ENCODE data around the gene FBLN1. TPM values are rescaled to one million over a fixed set of nuclear protein-coding genes. Genes with fewer than 3 reads are reported as not detected.

Gene FBLN1
- total and polyA plus RNA-seq, 5 donors from 2014 or later, result 0.49 TPM; not detected in 4

- H3K36me3 ChIP-seq (ENCODE audit: control insufficient read depth, insufficient read depth, low read length), result no peaks in the 10 kb centered on the region
- no peak for DNase-seq
- no peaks in the 10 kb centered on the region for H3K4me1 Mint-ChIP-seq
- no peak for ATAC-seq (ENCODE audit: low read depth in 2 of 2)
- H3K9me3 ChIP-seq (ENCODE audit: control insufficient read depth in 2 of 2, low read length in 2 of 2), result no peaks in the 10 kb centered on the region
- no peak overlapping the region for H3K27ac ChIP-seq (ENCODE audit: insufficient read depth, low read length, poor library complexity, severe bottlenecking)
- no peaks in the 10 kb centered on the region for H3K4me1 ChIP-seq (ENCODE audit: control insufficient read depth, insufficient read depth, low read length, poor library complexity, severe bottlenecking)
- H3K4me3 ChIP-seq (ENCODE audit: low read depth, low read length), result no peak overlapping the region
- no peak overlapping the region for H3K4me3 Mint-ChIP-seq
- H3K36me3 Mint-ChIP-seq, result no peaks in the 10 kb centered on the region
- H3K27ac Mint-ChIP-seq, result no peak overlapping the region
- H3K9me3 Mint-ChIP-seq, result peaks cover 0 to 2% (median 0%) of the 10 kb centered on the region in 7 donors
- no peaks in the 10 kb centered on the region for H3K27me3 ChIP-seq (ENCODE audit: control insufficient read depth, insufficient read depth, low read length)
- H3K27me3 Mint-ChIP-seq, result peaks cover 4% of the 10 kb centered on the region
These were observed 14.4 kb downstream of the FBLN1 start for GRCh38 chr22:45516923-45517675.

GRCh38 chr22:45518136-45518535, 15.5 kb downstream of the FBLN1 start:
- Mint-ChIP-seq H3K36me3 (no peaks in the 10 kb centered on the region), H3K4me1 (no peaks in the 10 kb centered on the region), H3K27me3 (peaks cover 4% of the 10 kb centered on the region), H3K9me3 (peaks cover 0 to 2% (median 0%) of the 10 kb centered on the region in 7 donors), H3K27ac (no peak overlapping the region), H3K4me3 (no peak overlapping the region)
- H3K36me3 ChIP-seq (ENCODE audit: control insufficient read depth, insufficient read depth, low read length), result no peaks in the 10 kb centered on the region
- no peaks in the 10 kb centered on the region for H3K27me3 ChIP-seq (ENCODE audit: control insufficient read depth, insufficient read depth, low read length)
- no peak overlapping the region for H3K27ac ChIP-seq (ENCODE audit: insufficient read depth, low read length, poor library complexity, severe bottlenecking)
- no peaks in the 10 kb centered on the region for H3K4me1 ChIP-seq (ENCODE audit: control insufficient read depth, insufficient read depth, low read length, poor library complexity, severe bottlenecking)
- H3K9me3 ChIP-seq (ENCODE audit: control insufficient read depth in 2 of 2, low read length in 2 of 2), result no peaks in the 10 kb centered on the region
- H3K4me3 ChIP-seq (ENCODE audit: low read depth, low read length), result no peak overlapping the region
- ATAC-seq (ENCODE audit: low read depth in 2 of 2) (no peak), DNase-seq (no peak)

GRCh38 chr22:45518580-45518991, 15.9 kb downstream of the FBLN1 start:
- no peaks in the 10 kb centered on the region for H3K4me1 Mint-ChIP-seq
- no peak overlapping the region for H3K27ac Mint-ChIP-seq
- peaks cover 4% of the 10 kb centered on the region for H3K27me3 Mint-ChIP-seq

DNA sequence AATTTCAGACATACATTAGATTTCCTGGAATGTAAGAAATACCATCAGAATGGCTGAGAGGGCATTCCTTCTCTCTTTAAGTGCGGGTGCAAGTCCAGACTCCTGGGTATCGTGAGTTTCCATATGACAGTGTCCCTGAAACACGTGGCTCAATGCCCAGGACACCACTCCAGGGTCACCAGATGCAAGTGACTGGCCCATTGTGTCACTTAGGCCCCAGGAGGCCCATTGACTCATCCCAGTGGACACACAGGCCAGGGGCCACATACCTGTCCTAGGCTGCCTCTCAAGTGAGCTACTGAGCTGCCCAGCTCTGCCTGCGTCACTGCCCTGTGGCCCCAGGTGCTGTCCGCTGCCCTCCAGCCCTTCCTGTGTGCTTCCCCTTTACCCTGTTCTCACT, 18.5 kb downstream of the FBLN1 start:
- no peak for ATAC-seq (ENCODE audit: low read depth in 2 of 2)
- H3K4me1 Mint-ChIP-seq, result no peaks in the 10 kb centered on the region
- Histone ChIP-seq H3K4me3 (ENCODE audit: low read depth, low read length) (no peak overlapping the region), H3K36me3 (ENCODE audit: control insufficient read depth, insufficient read depth, low read length) (no peaks in the 10 kb centered on the region), H3K27ac (ENCODE audit: insufficient read depth, low read length, poor library complexity, severe bottlenecking) (no peak overlapping the region), H3K4me1 (ENCODE audit: control insufficient read depth, insufficient read depth, low read length, poor library complexity, severe bottlenecking) (no peaks in the 10 kb centered on the region), H3K27me3 (ENCODE audit: control insufficient read depth, insufficient read depth, low read length) (no peaks in the 10 kb centered on the region), H3K9me3 (ENCODE audit: control insufficient read depth in 2 of 2, low read length in 2 of 2) (no peaks in the 10 kb centered on the region)
- no peak for DNase-seq
- no peaks in the 10 kb centered on the region for H3K36me3 Mint-ChIP-seq
- peaks cover 4% of the 10 kb centered on the region for H3K27me3 Mint-ChIP-seq
- peaks cover 0 to 2% (median 0%) of the 10 kb centered on the region in 7 donors for H3K9me3 Mint-ChIP-seq
- no peak overlapping the region for H3K4me3 Mint-ChIP-seq
- H3K27ac Mint-ChIP-seq, result no peak overlapping the region

More at GRCh38 chr22:45518580-45518991, 15.9 kb downstream of the FBLN1 start:
- no peaks in the 10 kb centered on the region for H3K4me1 ChIP-seq (ENCODE audit: control insufficient read depth, insufficient read depth, low read length, poor library complexity, severe bottlenecking)
- no peak overlapping the region for H3K27ac ChIP-seq (ENCODE audit: insufficient read depth, low read length, poor library complexity, severe bottlenecking)
- H3K9me3 ChIP-seq (ENCODE audit: control insufficient read depth in 2 of 2, low read length in 2 of 2), result no peaks in the 10 kb centered on the region
- ATAC-seq (ENCODE audit: low read depth in 2 of 2) (no peak), DNase-seq (no peak)
- H3K4me3 ChIP-seq (ENCODE audit: low read depth, low read length), result no peak overlapping the region
- peaks cover 0 to 2% (median 0%) of the 10 kb centered on the region in 7 donors for H3K9me3 Mint-ChIP-seq
- no peaks in the 10 kb centered on the region for H3K27me3 ChIP-seq (ENCODE audit: control insufficient read depth, insufficient read depth, low read length)
- H3K36me3 Mint-ChIP-seq, result no peaks in the 10 kb centered on the region
- no peaks in the 10 kb centered on the region for H3K36me3 ChIP-seq (ENCODE audit: control insufficient read depth, insufficient read depth, low read length)
- H3K4me3 Mint-ChIP-seq, result no peak overlapping the region

- no peaks in the 10 kb centered on the region for H3K36me3 Mint-ChIP-seq
- DNase-seq (no peak), ATAC-seq (ENCODE audit: low read depth in 2 of 2) (no peak)
- no peaks in the 10 kb centered on the region for H3K4me1 ChIP-seq (ENCODE audit: control insufficient read depth, insufficient read depth, low read length, poor library complexity, severe bottlenecking)
- no peak overlapping the region for H3K27ac ChIP-seq (ENCODE audit: insufficient read depth, low read length, poor library complexity, severe bottlenecking)
- no peaks in the 10 kb centered on the region for H3K9me3 ChIP-seq (ENCODE audit: control insufficient read depth in 2 of 2, low read length in 2 of 2)
- no peaks in the 10 kb centered on the region for H3K27me3 ChIP-seq (ENCODE audit: control insufficient read depth, insufficient read depth, low read length)
- H3K4me3 Mint-ChIP-seq, result no peak overlapping the region
- H3K4me3 ChIP-seq (ENCODE audit: low read depth, low read length), result no peak overlapping the region
- H3K27ac Mint-ChIP-seq, result no peak overlapping the region
- H3K36me3 ChIP-seq (ENCODE audit: control insufficient read depth, insufficient read depth, low read length), result no peaks in the 10 kb centered on the region
- no peaks in the 10 kb centered on the region for H3K4me1 Mint-ChIP-seq
- peaks cover 0 to 2% (median 0%) of the 10 kb centered on the region in 7 donors for H3K9me3 Mint-ChIP-seq
- H3K27me3 Mint-ChIP-seq, result peaks cover 4% of the 10 kb centered on the region
These were observed 19.8 kb downstream of the FBLN1 start for GRCh38 chr22:45522462-45522861.

- DNase-seq (no peak), ATAC-seq (ENCODE audit: low read depth in 2 of 2) (no peak)
- Mint-ChIP-seq H3K4me1 (no peaks in the 10 kb centered on the region), H3K4me3 (no peak overlapping the region), H3K9me3 (peaks cover 0 to 2% (median 0%) of the 10 kb centered on the region in 7 donors), H3K36me3 (no peaks in the 10 kb centered on the region), H3K27me3 (peaks cover 4% of the 10 kb centered on the region), H3K27ac (no peak overlapping the region)
- Histone ChIP-seq H3K4me1 (ENCODE audit: control insufficient read depth, insufficient read depth, low read length, poor library complexity, severe bottlenecking) (no peaks in the 10 kb centered on the region), H3K36me3 (ENCODE audit: control insufficient read depth, insufficient read depth, low read length) (no peaks in the 10 kb centered on the region), H3K27me3 (ENCODE audit: control insufficient read depth, insufficient read depth, low read length) (no peaks in the 10 kb centered on the region), H3K27ac (ENCODE audit: insufficient read depth, low read length, poor library complexity, severe bottlenecking) (no peak overlapping the region), H3K4me3 (ENCODE audit: low read depth, low read length) (no peak overlapping the region), H3K9me3 (ENCODE audit: control insufficient read depth in 2 of 2, low read length in 2 of 2) (no peaks in the 10 kb centered on the region)
These were observed 21.5 kb downstream of the FBLN1 start for GRCh38 chr22:45524157-45524556.

- H3K36me3 Mint-ChIP-seq, result no peaks in the 10 kb centered on the region
- Histone ChIP-seq H3K4me3 (ENCODE audit: low read depth, low read length) (no peak overlapping the region), H3K36me3 (ENCODE audit: control insufficient read depth, insufficient read depth, low read length) (no peaks in the 10 kb centered on the region), H3K9me3 (ENCODE audit: control insufficient read depth in 2 of 2, low read length in 2 of 2) (no peaks in the 10 kb centered on the region), H3K4me1 (ENCODE audit: control insufficient read depth, insufficient read depth, low read length, poor library complexity, severe bottlenecking) (no peaks in the 10 kb centered on the region), H3K27ac (ENCODE audit: insufficient read depth, low read length, poor library complexity, severe bottlenecking) (no peak overlapping the region), H3K27me3 (ENCODE audit: control insufficient read depth, insufficient read depth, low read length) (no peaks in the 10 kb centered on the region)
- ATAC-seq (ENCODE audit: low read depth in 2 of 2), result no peak
- peaks cover 0 to 2% (median 0%) of the 10 kb centered on the region in 7 donors for H3K9me3 Mint-ChIP-seq
- H3K27ac Mint-ChIP-seq, result no peak overlapping the region
- H3K4me1 Mint-ChIP-seq, result no peaks in the 10 kb centered on the region
- DNase-seq, result no peak
- peaks cover 4% of the 10 kb centered on the region for H3K27me3 Mint-ChIP-seq
- no peak overlapping the region for H3K4me3 Mint-ChIP-seq
These were observed 22.3 kb downstream of the FBLN1 start for GRCh38 chr22:45524966-45525365.

- Mint-ChIP-seq H3K36me3 (no peaks in the 10 kb centered on the region), H3K27me3 (peaks cover 4% of the 10 kb centered on the region), H3K9me3 (peaks cover 0 to 2% (median 0%) of the 10 kb centered on the region in 7 donors), H3K4me3 (no peak overlapping the region), H3K27ac (no peak overlapping the region), H3K4me1 (no peaks in the 10 kb centered on the region)
- no peak for ATAC-seq (ENCODE audit: low read depth in 2 of 2)
- Histone ChIP-seq H3K9me3 (ENCODE audit: control insufficient read depth in 2 of 2, low read length in 2 of 2) (no peaks in the 10 kb centered on the region), H3K36me3 (ENCODE audit: control insufficient read depth, insufficient read depth, low read length) (no peaks in the 10 kb centered on the region), H3K4me1 (ENCODE audit: control insufficient read depth, insufficient read depth, low read length, poor library complexity, severe bottlenecking) (no peaks in the 10 kb centered on the region), H3K27ac (ENCODE audit: insufficient read depth, low read length, poor library complexity, severe bottlenecking) (no peak overlapping the region), H3K4me3 (ENCODE audit: low read depth, low read length) (no peak overlapping the region), H3K27me3 (ENCODE audit: control insufficient read depth, insufficient read depth, low read length) (no peaks in the 10 kb centered on the region)
- no peak for DNase-seq
These were observed 22.8 kb downstream of the FBLN1 start for GRCh38 chr22:45525480-45525879.

All from CD4-positive, CD25-positive, alpha-beta regulatory T cell (primary cell).